Right atrium auricular region (tissue), 2 donors: ENCODE results near the gene TMEM132A. TPM values are rescaled to one million over a fixed set of nuclear protein-coding genes. Genes with fewer than 3 reads are reported as not detected.

Source experiments
- DNase-seq: peaks from one replicate; pipeline ENCODE4 v3.0.0-alpha.2; 2019; ENCODE audit warnings: low spot score
- H3K27ac ChIP-seq, 2 donors: fragments of 200-600 bp; sonication (generic); 1 replicate in 1 of 2; 2 replicates in 1 of 2; pipeline ENCODE4 v1.5.1; 2016 to 2019
- H3K27me3 ChIP-seq, 2 donors: fragments of 200-600 bp; sonication (generic); one replicate each; pipeline versions ENCODE4 v1.5.1 to v1.6.0; 2017 to 2019
- H3K36me3 ChIP-seq: fragments of 200-600 bp; sonication (generic); one replicate; pipeline ENCODE4 v1.5.1; 2016
- H3K4me1 ChIP-seq, 2 donors: fragments of 200-600 bp; sonication (generic); one replicate each; pipeline versions ENCODE4 v1.5.1 to v1.6.0; 2017 to 2019
- H3K4me3 ChIP-seq, 2 donors: fragments of 200-600 bp; sonication (generic); 1 replicate in 1 of 2; 2 replicates in 1 of 2; pipeline ENCODE4 v1.5.1; 2017 to 2019; ENCODE audit warnings: mild to moderate bottlenecking in 1 of 2, moderate library complexity in 1 of 2
- H3K9me3 ChIP-seq, 2 donors: fragments of 200-600 bp; sonication (generic); one replicate each; pipeline ENCODE4 v1.5.1; 2019
- CTCF ChIP-seq, 2 donors: fragments of 200-600 bp; sonication (generic); IDR thresholded peaks; one replicate each; pipeline ENCODE4 v1.5.1; 2019; ENCODE audit warnings: antibody characterized with exemption in 2 of 2
- total RNA-seq, 2 donors: library from RNA; depleted of rRNA; stranded (reverse); fragments of >200 nt; gene quantifications; one replicate each; pipeline ENCODE4 v1.1.0, GENCODE V29; 2016

The TMEM132A gene
- total RNA-seq, 2 donors from 2014 or later, result 7.5 to 8.4 TPM

- TF ChIP-seq CTCF (IDR thresholded peaks at IDR 0.05), result no peak
- peaks cover 0 to 6% of the 10 kb centered on the region in 2 donors for H3K4me1 ChIP-seq
- no peaks in the 10 kb centered on the region for H3K36me3 ChIP-seq
- DNase-seq, result no peak
- H3K27ac ChIP-seq, result no peak overlapping the region
- H3K9me3 ChIP-seq, result no peaks in the 10 kb centered on the region
- no peak overlapping the region for H3K4me3 ChIP-seq
- no peaks in the 10 kb centered on the region for H3K27me3 ChIP-seq
These were observed 9.3 kb downstream of the TMEM132A start for GRCh38 chr11:60933416-60934123.

GRCh38 chr11:60934124-60934789 is 10.0 kb downstream of the TMEM132A start:
- Histone ChIP-seq H3K4me1 (peaks cover 0 to 6% of the 10 kb centered on the region in 2 donors), H3K36me3 (peaks cover 1% of the 10 kb centered on the region), H3K27me3 (no peaks in the 10 kb centered on the region), H3K9me3 (no peaks in the 10 kb centered on the region), H3K4me3 (no peak overlapping the region), H3K27ac (no peak overlapping the region)
- TF ChIP-seq CTCF (IDR thresholded peaks at IDR 0.05), result no peak
- no peak for DNase-seq

GRCh38 chr11:60934790-60935605 is 10.7 kb downstream of the TMEM132A start:
- Histone ChIP-seq H3K4me3 (no peak overlapping the region), H3K4me1 (peaks cover 0 to 6% of the 10 kb centered on the region in 2 donors), H3K9me3 (no peaks in the 10 kb centered on the region), H3K27ac (no peak overlapping the region), H3K36me3 (peaks cover 4% of the 10 kb centered on the region), H3K27me3 (no peaks in the 10 kb centered on the region)
- DNase-seq, result no peak
- no peak for TF ChIP-seq CTCF (IDR thresholded peaks at IDR 0.05)

GRCh38 chr11:60935676-60936442 is 11.6 kb downstream of the TMEM132A start:
- Histone ChIP-seq H3K27me3 (no peaks in the 10 kb centered on the region), H3K4me1 (peaks cover 0 to 9% of the 10 kb centered on the region in 2 donors), H3K36me3 (peaks cover 4% of the 10 kb centered on the region), H3K9me3 (no peaks in the 10 kb centered on the region), H3K4me3 (no peak overlapping the region), H3K27ac (no peak overlapping the region)
- no peak for DNase-seq
- TF ChIP-seq CTCF (IDR thresholded peaks at IDR 0.05), result no peak

- Histone ChIP-seq H3K9me3 (no peaks in the 10 kb centered on the region), H3K36me3 (peaks cover 4% of the 10 kb centered on the region), H3K27ac (peak overlapping the region in 1 of 2 donors; percentile 42), H3K4me3 (no peak overlapping the region), H3K27me3 (no peaks in the 10 kb centered on the region), H3K4me1 (peaks cover 0 to 9% of the 10 kb centered on the region in 2 donors)
- no peak for TF ChIP-seq CTCF (IDR thresholded peaks at IDR 0.05)
- no peak for DNase-seq
These were observed 12.3 kb downstream of the TMEM132A start for GRCh38 chr11:60936467-60937143.
